Prostate gland (tissue), 2 donors: Measurements from ENCODE around the gene INTS7. TPM values are rescaled to one million over a fixed set of nuclear protein-coding genes. Genes with fewer than 3 reads are reported as not detected.
A peak's percentile ranks its signal among the peaks of the same experiment; 100 is the strongest.

Source experiments
- DNase-seq: peaks from one replicate; pipeline ENCODE4 v3.0.0-alpha.2; 2019; ENCODE audit warnings: low spot score
- H3K27ac ChIP-seq, 2 donors: fragments of 200-600 bp; sonication (generic); 2 replicates each; pipeline ENCODE4 v1.5.1; 2017 to 2019
- H3K27me3 ChIP-seq: fragments of 200-600 bp; sonication (generic); replicated peaks from 2 replicates; pipeline ENCODE4 v1.5.1; 2019; ENCODE audit not compliant: insufficient read depth
- H3K36me3 ChIP-seq, 2 donors: fragments of 200-600 bp; sonication (generic); 1 replicate in 1 of 2; 2 replicates in 1 of 2; pipeline versions ENCODE4 v1.5.1 to v1.8.1; 2017 to 2019
- H3K4me1 ChIP-seq: fragments of 200-600 bp; sonication (generic); replicated peaks from 2 replicates; pipeline ENCODE4 v1.5.1; 2019
- H3K4me3 ChIP-seq, 2 donors: fragments of 200-600 bp; sonication (generic); 2 replicates each; pipeline ENCODE4 v1.5.1; 2017 to 2019
- H3K9me3 ChIP-seq: fragments of 200-600 bp; sonication (generic); 2 replicates; pipeline ENCODE4 v1.5.1; 2017
- CTCF ChIP-seq, 4 experiments: fragments of 200-600 bp in 2 of 4; fragments of 450-650 bp in 2 of 4; sonication (generic) in 2 of 4; IDR thresholded peaks; 1 replicate in 3 of 4; 2 replicates in 1 of 4; pipeline ENCODE4 v1.5.1; 2016 to 2019; ENCODE audit warnings: antibody characterized with exemption in 4 of 4, mild to moderate bottlenecking in 2 of 4, moderate library complexity in 2 of 4
- POLR2A ChIP-seq: fragments of 450-650 bp; IDR thresholded peaks from one replicate; pipeline ENCODE4 v1.6.1; 2016; ENCODE audit warnings: antibody characterized with exemption, mild to moderate bottlenecking
- POLR2AphosphoS5 ChIP-seq: sonication (generic); formaldehyde crosslinking; IDR thresholded peaks from one replicate; pipeline ENCODE4 v1.6.1; 2017; ENCODE audit warnings: antibody characterized with exemption
- WGBS: methylation state at CpG from one replicate; pipeline ENCODE4 v1.1.5; 2018; 5-methylcytosine and 5-hydroxymethylcytosine counted together
- intact Hi-C: fragments of 100-400 bp; cut with DNase I; formaldehyde crosslinking; loops from one replicate; pipeline ENCODE4 v1.14.2; 2022
- total RNA-seq, 2 donors: library from RNA; depleted of rRNA; stranded (reverse); fragments of >200 nt; gene quantifications; one replicate each; pipeline ENCODE4 v1.1.0, GENCODE V29; 2016

The INTS7 gene
- total RNA-seq, 2 donors from 2014 or later = 12.5 to 15.5 TPM

GRCh38 chr1:212012034-212012740 lies 23.2 kb downstream of the INTS7 start:
- 58% methylated on average over 7 of the region's 7 CpGs for WGBS
- H3K36me3 ChIP-seq = no peaks in the 10 kb centered on the region
- peak; percentile 55 for DNase-seq
- H3K4me3 ChIP-seq = no peak overlapping the region
- intact Hi-C loops = no loop called here
- H3K27ac ChIP-seq = no peak overlapping the region
- H3K27me3 ChIP-seq = no peaks in the 10 kb centered on the region
- peaks cover 4% of the 10 kb centered on the region for H3K4me1 ChIP-seq
- no peaks in the 10 kb centered on the region for H3K9me3 ChIP-seq
- TF ChIP-seq POLR2A = no peak
- peak; percentile 7 for TF ChIP-seq POLR2AphosphoS5
- TF ChIP-seq CTCF (IDR thresholded peaks at IDR 0.05) = peak; percentile 64 to 85 (median 74)

- Histone ChIP-seq H3K27ac (no peak overlapping the region), H3K9me3 (no peaks in the 10 kb centered on the region), H3K4me3 (no peak overlapping the region), H3K36me3 (no peaks in the 10 kb centered on the region), H3K4me1 (no peaks in the 10 kb centered on the region), H3K27me3 (no peaks in the 10 kb centered on the region)
- TF ChIP-seq POLR2A (no peak), CTCF (IDR thresholded peaks at IDR 0.05) (no peak), POLR2AphosphoS5 (peak; percentile 27)
- intact Hi-C loops = no loop called here
- 52% methylated on average over 3 of the region's 3 CpGs for WGBS
- DNase-seq = peak; percentile 10
Measured at GRCh38 chr1:212010004-212010403, 25.4 kb downstream of the INTS7 start.

GRCh38 chr1:212009561-212009960 lies 25.8 kb downstream of the INTS7 start:
- TF ChIP-seq CTCF (IDR thresholded peaks at IDR 0.05) = no peak
- TF ChIP-seq POLR2AphosphoS5 = no peak
- no peak for TF ChIP-seq POLR2A
- H3K9me3 ChIP-seq = no peaks in the 10 kb centered on the region
- intact Hi-C loops = no loop called here
- no peaks in the 10 kb centered on the region for H3K36me3 ChIP-seq
- no peak overlapping the region for H3K4me3 ChIP-seq
- H3K4me1 ChIP-seq = no peaks in the 10 kb centered on the region
- no peak overlapping the region for H3K27ac ChIP-seq
- H3K27me3 ChIP-seq = no peaks in the 10 kb centered on the region
- WGBS = 85% methylated on average over 1 of the region's 1 CpG
- DNase-seq = no peak

- no peak for DNase-seq
- no peaks in the 10 kb centered on the region for H3K9me3 ChIP-seq
- 92% methylated on average over 9 of the region's 9 CpGs for WGBS
- H3K4me3 ChIP-seq = no peak overlapping the region
- TF ChIP-seq POLR2A (no peak), CTCF (IDR thresholded peaks at IDR 0.05) (no peak), POLR2AphosphoS5 (no peak)
- no peaks in the 10 kb centered on the region for H3K4me1 ChIP-seq
- H3K36me3 ChIP-seq = no peaks in the 10 kb centered on the region
- no peak overlapping the region for H3K27ac ChIP-seq
- intact Hi-C loops = no loop called here
- no peaks in the 10 kb centered on the region for H3K27me3 ChIP-seq
Measured at GRCh38 chr1:212007886-212008285, 27.5 kb downstream of the INTS7 start.

GRCh38 chr1:212007178-212007577 lies 28.2 kb downstream of the INTS7 start:
- no peak overlapping the region for H3K4me3 ChIP-seq
- DNase-seq = no peak
- 93% methylated on average over 4 of the region's 4 CpGs for WGBS
- H3K9me3 ChIP-seq = no peaks in the 10 kb centered on the region
- no peaks in the 10 kb centered on the region for H3K27me3 ChIP-seq
- H3K36me3 ChIP-seq = no peaks in the 10 kb centered on the region
- H3K27ac ChIP-seq = no peak overlapping the region
- TF ChIP-seq POLR2A = no peak
- TF ChIP-seq POLR2AphosphoS5 = no peak
- TF ChIP-seq CTCF (IDR thresholded peaks at IDR 0.05) = no peak
- H3K4me1 ChIP-seq = no peaks in the 10 kb centered on the region
- intact Hi-C loops = no loop called here
